Measurements from ENCODE around the gene OR52E4. TPM values are rescaled to one million over a fixed set of nuclear protein-coding genes. Genes with fewer than 3 reads are reported as not detected.

The OR52E4 gene
- total RNA-seq, 1 donor from 2014 or later = not detected

DNA sequence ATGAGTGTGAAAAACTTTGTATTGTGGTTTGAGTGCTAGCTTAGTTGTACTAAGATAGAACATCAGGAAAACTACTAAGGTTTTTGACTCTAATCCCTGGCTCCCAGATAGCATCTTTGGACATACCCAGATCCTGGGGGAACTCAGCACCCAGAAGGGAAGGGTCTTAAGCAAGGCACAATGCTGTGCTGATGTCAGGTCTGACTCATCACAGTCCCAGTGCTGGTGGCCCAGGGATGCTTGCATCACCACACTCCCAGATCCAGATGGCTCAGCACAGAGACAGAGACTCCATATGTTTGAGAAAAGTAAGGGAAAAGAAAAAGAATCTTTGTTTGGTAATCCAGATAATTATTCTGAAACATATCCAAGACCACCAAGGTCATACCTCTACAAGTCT is 43.4 kb downstream of the OR52E4 start:
- intact Hi-C loops (cut with DNase I) = no loop called here
- ATAC-seq = no peak

DNA sequence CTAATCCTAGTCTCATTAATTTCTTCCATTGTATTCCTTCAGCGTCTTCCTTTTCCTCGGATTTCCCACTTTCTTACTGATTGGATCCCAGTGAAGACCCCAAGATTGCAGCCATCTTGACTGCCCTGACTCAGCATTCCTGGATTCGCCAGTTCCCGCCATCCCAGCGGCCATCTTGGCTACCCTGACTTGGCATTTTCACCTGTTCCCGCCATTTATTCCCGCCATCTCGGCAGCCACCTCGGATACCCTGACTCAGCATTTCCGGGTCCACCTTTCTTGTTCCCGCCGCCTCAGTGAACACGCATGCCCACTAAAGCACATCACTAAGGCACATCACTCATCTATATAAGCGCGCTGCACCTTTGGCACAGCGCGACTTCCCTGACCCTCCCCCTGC is 47.8 kb downstream of the OR52E4 start:
- intact Hi-C loops (cut with DNase I) = no loop called here
- DNase-seq (ENCODE audit: low spot score) = no peak
- no peak for ATAC-seq

More for the DNA sequence above, 43.4 kb downstream of the OR52E4 start:
- no peak for DNase-seq (ENCODE audit: low spot score)

DNA sequence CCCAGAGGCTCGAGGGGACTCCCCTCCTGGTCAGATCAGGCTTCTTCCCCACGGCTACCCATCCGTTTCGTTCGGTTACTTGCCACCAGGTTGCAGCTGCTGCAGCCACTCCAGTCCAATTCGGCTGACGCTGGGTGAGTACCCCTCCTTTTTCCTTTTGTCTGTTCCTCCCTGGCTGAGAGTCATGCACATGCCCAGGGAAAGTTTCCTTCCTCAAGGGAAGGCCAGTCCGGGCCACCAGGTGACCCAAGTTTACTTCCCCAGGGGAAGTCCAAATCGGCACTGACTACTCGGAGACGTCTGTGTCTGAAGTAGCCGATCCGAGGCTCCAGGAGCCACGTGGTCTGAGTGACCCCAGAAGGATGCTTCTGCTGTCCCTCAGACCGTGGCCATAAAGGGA is 48.4 kb downstream of the OR52E4 start:
- ATAC-seq (no peak), DNase-seq (ENCODE audit: low spot score) (no peak)
- intact Hi-C loops (cut with DNase I) = no loop called here

DNA sequence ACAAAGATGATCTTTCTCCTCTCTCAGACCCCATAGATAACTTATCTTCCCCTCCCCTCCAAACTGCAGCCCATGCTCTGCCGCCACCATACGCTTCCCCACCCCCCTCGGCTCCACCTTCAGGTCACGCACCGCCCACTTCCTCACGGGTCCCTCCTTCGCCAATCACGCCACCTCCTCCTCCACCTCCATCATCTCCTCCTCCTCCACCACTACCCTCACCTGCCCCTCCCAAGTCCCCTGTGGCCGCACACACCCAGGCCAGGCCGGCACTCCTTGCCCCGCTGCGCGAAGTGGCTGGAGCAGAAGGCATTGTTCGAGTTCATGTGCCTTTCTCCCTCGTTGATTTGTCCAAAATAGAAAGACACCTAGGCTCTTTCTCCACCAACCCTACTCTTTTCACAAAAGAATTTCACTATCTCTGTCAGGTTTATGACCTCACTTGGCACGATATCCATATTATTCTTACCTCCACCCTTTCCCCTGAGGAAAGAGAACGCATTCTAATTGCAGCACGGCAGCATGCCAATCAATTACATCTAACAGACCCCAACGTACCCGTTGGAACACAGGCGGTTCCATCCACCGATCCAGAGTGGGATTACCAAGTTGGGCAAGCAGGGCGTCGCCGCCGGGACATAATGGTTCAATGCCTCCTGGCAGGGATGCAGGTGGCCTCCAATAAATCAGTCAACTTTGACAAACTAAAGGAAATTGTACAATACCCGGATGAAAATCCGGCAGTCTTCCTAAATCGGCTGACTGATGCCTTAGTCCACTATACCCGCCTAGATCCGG is 49.3 kb downstream of the OR52E4 start:
- DNase-seq (ENCODE audit: low spot score) = no peak
- no peak for ATAC-seq
- intact Hi-C loops (cut with DNase I) = no loop called here

DNA sequence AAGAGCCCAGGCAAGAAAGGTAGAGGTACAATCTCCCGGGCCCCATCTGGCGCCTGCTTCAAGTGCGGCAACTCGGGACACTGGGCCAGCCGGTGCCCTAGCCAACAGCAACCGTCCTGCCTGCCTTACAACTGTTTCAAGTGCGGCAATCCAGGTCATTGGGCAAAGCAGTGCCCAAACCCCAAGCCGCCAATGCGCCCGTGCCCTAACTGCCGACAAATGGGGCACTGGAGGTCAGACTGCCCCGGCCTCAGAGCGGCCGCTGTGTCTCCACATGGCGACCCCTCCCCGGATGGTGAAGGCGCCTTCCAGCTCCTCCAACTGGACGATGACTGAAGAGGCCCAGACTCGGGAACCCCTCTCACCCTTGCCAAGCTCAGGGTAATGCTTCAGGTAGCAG is 50.2 kb downstream of the OR52E4 start:
- DNase-seq (ENCODE audit: low spot score) (no peak), ATAC-seq (no peak)
- intact Hi-C loops (cut with DNase I) = no loop called here

DNA sequence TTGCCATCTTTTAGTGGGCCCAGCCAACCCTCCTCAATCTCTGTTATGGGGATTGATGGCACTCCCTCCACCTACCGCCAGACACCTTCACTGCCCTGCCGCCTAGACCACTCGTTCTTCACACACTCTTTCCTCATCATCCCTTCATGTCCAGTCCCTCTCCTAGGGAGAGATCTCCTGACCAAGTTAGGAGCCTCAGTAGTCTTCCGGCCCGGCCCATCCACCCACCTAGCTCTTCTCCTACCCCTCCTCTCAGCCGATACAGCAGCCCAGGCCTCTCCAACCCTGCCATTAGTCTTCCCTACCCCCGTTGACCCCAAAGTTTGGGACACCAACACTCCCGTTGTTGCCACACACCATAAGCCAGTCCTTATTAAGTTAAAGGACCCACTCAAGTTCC is 50.6 kb downstream of the OR52E4 start:
- intact Hi-C loops (cut with DNase I) = no loop called here
- ATAC-seq (no peak), DNase-seq (ENCODE audit: low spot score) (no peak)

DNA sequence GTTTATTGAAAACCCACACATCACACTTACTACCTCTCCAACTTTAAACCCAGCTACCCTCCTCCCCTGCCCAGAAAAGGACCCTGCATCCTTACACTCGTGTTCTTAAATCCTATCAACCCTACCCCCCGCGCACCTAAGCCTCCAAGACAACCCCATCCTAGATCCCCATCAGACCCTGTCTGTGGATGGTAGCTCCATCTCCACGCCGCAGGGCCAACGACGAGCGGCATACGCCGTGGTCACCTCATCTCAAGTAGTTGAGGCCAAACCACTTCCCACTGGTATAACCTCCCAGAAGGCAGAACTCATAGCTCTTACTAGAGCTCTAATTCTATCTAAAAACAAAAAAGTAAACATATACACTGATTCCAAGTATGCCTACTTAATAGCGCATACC is 52.2 kb downstream of the OR52E4 start:
- intact Hi-C loops (cut with DNase I) = no loop called here
- ATAC-seq (no peak), DNase-seq (ENCODE audit: low spot score) (no peak)

DNA sequence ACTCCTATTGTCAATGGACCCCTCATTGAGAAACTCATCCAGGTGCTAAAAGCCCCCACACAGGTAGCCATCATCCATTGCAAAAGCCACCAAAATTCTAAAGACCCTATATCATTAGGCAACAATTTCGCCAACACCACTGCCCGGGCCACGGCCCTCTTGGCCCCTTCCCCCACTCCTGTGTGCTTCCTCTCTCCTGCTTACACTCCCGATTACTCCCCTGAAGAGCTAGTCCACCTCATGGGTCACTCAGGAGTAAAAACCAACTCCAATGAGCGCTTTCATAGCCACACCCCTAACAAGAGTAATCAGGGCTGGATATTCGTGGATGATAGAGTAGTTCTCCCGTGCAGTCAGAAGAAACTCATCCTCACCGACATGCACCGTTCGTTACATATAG is 52.7 kb downstream of the OR52E4 start:
- intact Hi-C loops (cut with DNase I) = no loop called here
- DNase-seq (ENCODE audit: low spot score) (no peak), ATAC-seq (no peak)

Other genes with a start within 250 kb of the OR52E4 start
- 28.4 TPM for gene TRIM5, start 195.6 kb upstream of the OR52E4 start, total RNA-seq
- gene TRIM22, start 190.8 kb upstream of the OR52E4 start, total RNA-seq = 86.7 TPM
- gene OR56B1, start 144.2 kb upstream of the OR52E4 start, total RNA-seq = 0.40 TPM
- 0.85 TPM for gene OR52N4, start 126.4 kb upstream of the OR52E4 start, total RNA-seq
- gene OR52N5, start 97.3 kb upstream of the OR52E4 start, total RNA-seq = not detected
- 0.13 TPM for gene OR52N1, start 89.4 kb upstream of the OR52E4 start, total RNA-seq
- gene OR52N2, start 71.7 kb upstream of the OR52E4 start, total RNA-seq = not detected
- not detected for gene OR52E6, start 38.7 kb upstream of the OR52E4 start, total RNA-seq
- not detected for gene OR52E8, start 22.9 kb upstream of the OR52E4 start, total RNA-seq
- gene OR52E5, start 12.6 kb downstream of the OR52E4 start, total RNA-seq = not detected
- not detected for gene OR56A3, start 61.6 kb downstream of the OR52E4 start, total RNA-seq
- gene OR56A5, start 87.9 kb downstream of the OR52E4 start, total RNA-seq = not detected
- not detected for gene OR52L1, start 106.4 kb downstream of the OR52E4 start, total RNA-seq
- 0.09 TPM for gene OR56A4, start 126.3 kb downstream of the OR52E4 start, total RNA-seq
- gene OR56A1, start 150.1 kb downstream of the OR52E4 start, total RNA-seq = 0.13 TPM
- not detected for gene OR56B4, start 227.1 kb downstream of the OR52E4 start, total RNA-seq